HG03439 (cell line): ENCODE measurements around the gene ASB1.

Source experiments
- ATAC-seq: cut with Tn5 transposase; IDR thresholded peaks from one replicate; pipeline ENCODE4 v1.9.1; 2021; ENCODE audit warnings: mild to moderate bottlenecking, moderate library complexity; ENCODE audit not compliant: unreplicated experiment

The ASB1 gene

GRCh38 chr2:238426568-238427434 is at the start of gene ASB1:
Gene ASB1 (plus strand): TSS chr2:238426927. CDS start chr2:238427071, 144 bp downstream.
- ATAC-seq: peak; percentile 86

- ATAC-seq: no peak
Measured at GRCh38 chr2:238378230-238379095, 48.3 kb upstream of the ASB1 start.

GRCh38 chr2:238379096-238379810 is 47.5 kb upstream of the ASB1 start:
- ATAC-seq: no peak

- no peak for ATAC-seq
Measured at GRCh38 chr2:238380336-238380735, 46.4 kb upstream of the ASB1 start.

- no peak for ATAC-seq
Measured at GRCh38 chr2:238380785-238381184, 45.9 kb upstream of the ASB1 start.

- ATAC-seq: no peak
Measured at GRCh38 chr2:238381341-238382115, 45.2 kb upstream of the ASB1 start.

GRCh38 chr2:238382381-238382781 is 44.3 kb upstream of the ASB1 start:
- ATAC-seq: no peak

- no peak for ATAC-seq
Measured at GRCh38 chr2:238383135-238383534, 43.6 kb upstream of the ASB1 start.

- ATAC-seq: no peak
Measured at GRCh38 chr2:238383743-238384380, 42.9 kb upstream of the ASB1 start.

- ATAC-seq: no peak
Measured at GRCh38 chr2:238387332-238387731, 39.4 kb upstream of the ASB1 start.

- no peak for ATAC-seq
Measured at GRCh38 chr2:238388794-238389193, 37.9 kb upstream of the ASB1 start.

GRCh38 chr2:238389988-238390589 is 36.6 kb upstream of the ASB1 start:
- ATAC-seq: no peak

- no peak for ATAC-seq
Measured at GRCh38 chr2:238391042-238391689, 35.6 kb upstream of the ASB1 start.

GRCh38 chr2:238396663-238397062 is 30.1 kb upstream of the ASB1 start:
- ATAC-seq: no peak

GRCh38 chr2:238397356-238397755 is 29.4 kb upstream of the ASB1 start:
- no peak for ATAC-seq

- no peak for ATAC-seq
Measured at GRCh38 chr2:238398577-238398976, 28.1 kb upstream of the ASB1 start.

- ATAC-seq: no peak
Measured at GRCh38 chr2:238399094-238399493, 27.6 kb upstream of the ASB1 start.

- ATAC-seq: no peak
Measured at GRCh38 chr2:238401551-238401950, 25.2 kb upstream of the ASB1 start.
